DND-41 (cell line): ENCODE measurements around the gene TRIM69.
A peak's percentile ranks its signal among the peaks of the same experiment; 100 is the strongest.
"Not testable (repeated sequence)": the region's sequence is repeated elsewhere in the genome, so short reads cannot be mapped to it uniquely, and the experiment has no call there.

Source experiments
- ATAC-seq: fragments of 200-7000 bp; cut with Tn5 transposase; 3 replicates; pipeline ENCODE4 v1.9.1; 2021; ENCODE audit warnings: low read depth; ENCODE audit not compliant: insufficient read depth
- DNase-seq: peaks from one replicate; pipeline ENCODE4 v3.0.0-alpha.2; 2020
- H2AFZ ChIP-seq: 2 replicates; pipeline ENCODE4 v1.6.0; 2012; ENCODE audit warnings: low read depth, low read length
- H3K27ac ChIP-seq: 2 replicates; pipeline ENCODE4 v1.5.1; 2012; ENCODE audit warnings: low read length, inconsistent platforms
- H3K27me3 ChIP-seq: fragments of 200-600 bp; sonication (generic); 2 replicates; pipeline ENCODE4 v1.6.0; 2012; ENCODE audit warnings: low read length, mild to moderate bottlenecking, inconsistent platforms; ENCODE audit not compliant: insufficient read depth, poor library complexity
- H3K36me3 ChIP-seq: 2 replicates; pipeline ENCODE4 v1.5.1; 2012; ENCODE audit warnings: low read length, inconsistent platforms; ENCODE audit not compliant: insufficient read depth
- H3K4me1 ChIP-seq: 2 replicates; pipeline ENCODE4 v1.5.1; 2012; ENCODE audit warnings: mild to moderate bottlenecking, low read length; ENCODE audit not compliant: insufficient read depth
- H3K4me2 ChIP-seq: 2 replicates; pipeline ENCODE4 v1.6.0; 2012; ENCODE audit warnings: mild to moderate bottlenecking, moderate library complexity, low read length, inconsistent platforms; ENCODE audit not compliant: insufficient read depth
- H3K4me3 ChIP-seq, 2 experiments: fragments of 200-600 bp in 1 of 2; shearing (Covaris generic) in 1 of 2; 2 replicates each; pipeline ENCODE4 v1.5.1; 2012 to 2016; ENCODE audit warnings: inconsistent platforms in 2 of 2, low read length in 2 of 2, mild to moderate bottlenecking in 2 of 2, low read depth in 1 of 2, moderate library complexity in 1 of 2
- H3K79me2 ChIP-seq: 2 replicates; pipeline ENCODE4 v1.6.0; 2012; ENCODE audit warnings: low read length, inconsistent platforms; ENCODE audit not compliant: insufficient read depth
- H3K9ac ChIP-seq: 2 replicates; pipeline ENCODE4 v1.6.0; 2012; ENCODE audit warnings: low read depth, mild to moderate bottlenecking, inconsistent platforms, low read length, moderate library complexity
- H3K9me3 ChIP-seq: 2 replicates; pipeline ENCODE4 v1.5.1; 2012; ENCODE audit warnings: low read length, moderate library complexity, mild to moderate bottlenecking, inconsistent platforms; ENCODE audit not compliant: insufficient read depth, severe bottlenecking
- H4K20me1 ChIP-seq: 2 replicates; pipeline ENCODE4 v1.6.0; 2012; ENCODE audit warnings: low read length; ENCODE audit not compliant: insufficient read depth
- EZH2 ChIP-seq: IDR thresholded peaks from 3 replicates; pipeline ENCODE4 v1.6.1; 2012; ENCODE audit warnings: borderline replicate concordance, low read depth, mild to moderate bottlenecking, moderate library complexity, low read length, inconsistent platforms; ENCODE audit not compliant: severe bottlenecking
- TF ChIP-seq, protein P1 (sequence below): IDR thresholded peaks from 2 replicates; pipeline ENCODE4 v1.5.1; 2012; ENCODE audit warnings: borderline replicate concordance, low read length, moderate library complexity, mild to moderate bottlenecking; ENCODE audit not compliant: poor library complexity, severe bottlenecking; ENCODE audit errors: extremely low read depth

Gene TRIM69

DNA sequence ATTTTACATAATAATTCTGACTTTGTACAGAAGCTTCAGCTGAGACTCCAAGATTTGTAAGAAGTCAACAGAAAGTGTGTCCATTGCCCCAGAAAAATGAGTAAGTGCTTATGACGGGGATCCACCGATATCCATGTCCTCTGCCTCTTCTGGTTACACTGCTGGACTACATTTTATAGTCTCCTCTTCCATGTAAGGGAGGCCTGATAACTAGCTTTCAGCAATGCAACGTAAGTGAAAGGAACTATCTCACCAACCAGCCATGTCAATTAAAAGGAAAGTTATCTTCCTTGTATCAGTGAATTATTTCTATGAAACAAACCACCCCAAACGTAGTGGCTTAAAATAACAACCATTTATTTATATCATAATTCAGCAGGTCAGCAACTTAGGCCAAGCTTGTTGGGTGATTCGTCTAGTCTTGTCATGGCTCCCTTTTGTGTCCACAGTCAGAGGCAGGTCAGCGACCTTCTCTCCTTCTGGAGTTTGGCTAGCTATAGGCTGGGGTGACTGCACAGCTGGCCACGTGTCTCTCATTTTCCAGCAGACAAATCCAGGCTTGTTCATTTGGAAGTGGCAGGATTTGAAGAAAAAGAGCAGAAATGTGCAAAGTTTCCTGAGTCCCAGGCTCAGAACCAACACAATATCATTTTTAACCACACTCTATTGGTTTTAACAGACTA is 44.9 kb downstream of the TRIM69 start:
- DNase-seq (no peak), ATAC-seq (no peak)
- no peak overlapping the region for H3K4me2 ChIP-seq
- H4K20me1 ChIP-seq: no peaks in the 10 kb centered on the region
- H3K9me3 ChIP-seq: no peaks in the 10 kb centered on the region
- no peak overlapping the region for H2AFZ ChIP-seq
- no peaks in the 10 kb centered on the region for H3K27me3 ChIP-seq
- H3K4me3 ChIP-seq: no peak overlapping the region
- H3K79me2 ChIP-seq: no peaks in the 10 kb centered on the region
- H3K27ac ChIP-seq: no peak overlapping the region
- no peaks in the 10 kb centered on the region for H3K36me3 ChIP-seq
- TF ChIP-seq, protein P1, sequence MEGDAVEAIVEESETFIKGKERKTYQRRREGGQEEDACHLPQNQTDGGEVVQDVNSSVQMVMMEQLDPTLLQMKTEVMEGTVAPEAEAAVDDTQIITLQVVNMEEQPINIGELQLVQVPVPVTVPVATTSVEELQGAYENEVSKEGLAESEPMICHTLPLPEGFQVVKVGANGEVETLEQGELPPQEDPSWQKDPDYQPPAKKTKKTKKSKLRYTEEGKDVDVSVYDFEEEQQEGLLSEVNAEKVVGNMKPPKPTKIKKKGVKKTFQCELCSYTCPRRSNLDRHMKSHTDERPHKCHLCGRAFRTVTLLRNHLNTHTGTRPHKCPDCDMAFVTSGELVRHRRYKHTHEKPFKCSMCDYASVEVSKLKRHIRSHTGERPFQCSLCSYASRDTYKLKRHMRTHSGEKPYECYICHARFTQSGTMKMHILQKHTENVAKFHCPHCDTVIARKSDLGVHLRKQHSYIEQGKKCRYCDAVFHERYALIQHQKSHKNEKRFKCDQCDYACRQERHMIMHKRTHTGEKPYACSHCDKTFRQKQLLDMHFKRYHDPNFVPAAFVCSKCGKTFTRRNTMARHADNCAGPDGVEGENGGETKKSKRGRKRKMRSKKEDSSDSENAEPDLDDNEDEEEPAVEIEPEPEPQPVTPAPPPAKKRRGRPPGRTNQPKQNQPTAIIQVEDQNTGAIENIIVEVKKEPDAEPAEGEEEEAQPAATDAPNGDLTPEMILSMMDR: no peak
- no peak for TF ChIP-seq EZH2
- H3K9ac ChIP-seq: no peak overlapping the region
- H3K4me1 ChIP-seq: peaks cover 10% of the 10 kb centered on the region

DNA sequence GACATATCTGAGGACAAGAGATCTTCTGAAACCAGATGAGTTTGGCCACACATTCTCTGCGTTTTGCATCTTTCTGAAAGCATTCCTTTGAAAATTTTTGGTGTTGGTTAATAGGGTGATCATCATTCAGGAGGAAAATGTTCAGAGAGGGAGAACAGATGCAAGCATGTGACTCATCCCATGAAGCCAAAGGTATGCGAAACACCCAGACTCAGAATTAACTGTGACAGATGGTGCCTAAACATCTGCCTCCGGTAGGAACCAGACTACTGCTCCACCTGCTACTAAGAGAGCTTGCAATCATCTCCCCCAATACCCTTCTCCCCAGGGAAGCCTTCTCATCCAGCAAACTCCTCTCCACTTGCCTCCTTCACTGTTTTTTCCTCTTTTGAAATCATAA is 46.2 kb downstream of the TRIM69 start:
- Histone ChIP-seq H3K4me1 (peaks cover 10% of the 10 kb centered on the region), H3K27me3 (no peaks in the 10 kb centered on the region), H3K36me3 (no peaks in the 10 kb centered on the region), H3K9me3 (no peaks in the 10 kb centered on the region), H2AFZ (no peak overlapping the region), H3K9ac (no peak overlapping the region), H3K4me3 (no peak overlapping the region), H3K4me2 (no peak overlapping the region), H3K79me2 (no peaks in the 10 kb centered on the region), H3K27ac (no peak overlapping the region), H4K20me1 (no peaks in the 10 kb centered on the region)
- TF ChIP-seq EZH2: no peak
- TF ChIP-seq, protein P1: no peak
- ATAC-seq (no peak), DNase-seq (no peak)

DNA sequence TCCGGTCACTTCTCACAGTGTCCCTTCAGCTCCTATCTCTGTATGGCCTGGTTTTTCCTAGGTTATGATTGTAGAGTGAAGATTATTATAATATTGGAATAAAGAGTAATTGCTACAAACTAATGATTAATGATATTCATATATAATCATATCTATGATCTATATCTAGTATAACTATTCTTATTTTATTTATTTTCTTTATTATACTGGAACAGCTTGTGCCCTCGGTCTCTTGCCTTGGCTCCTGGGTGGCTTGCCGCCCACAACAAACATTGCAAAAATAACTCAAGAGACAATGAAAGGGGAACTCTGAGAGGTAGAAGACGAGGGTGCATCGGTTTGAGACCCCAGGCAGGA is 48.6 kb downstream of the TRIM69 start:
- H3K4me1 ChIP-seq: peaks cover 19% of the 10 kb centered on the region
- not testable (repeated sequence) for H2AFZ ChIP-seq, H3K9me3 ChIP-seq, DNase-seq, H3K79me2 ChIP-seq, H3K36me3 ChIP-seq, ATAC-seq, H3K27me3 ChIP-seq, H4K20me1 ChIP-seq, H3K27ac ChIP-seq
- peak overlapping the region; percentile 53; the same call in 1 of the 2 replicates for H3K4me2 ChIP-seq
- peak overlapping the region in 1 of 2 experiments; percentile 51; a peak in 1 of 4 replicates for H3K4me3 ChIP-seq
- H3K9ac ChIP-seq: 0 out of 2 replicates have a peak overlapping the region, but pooled peaks have one; percentile 48

DNA sequence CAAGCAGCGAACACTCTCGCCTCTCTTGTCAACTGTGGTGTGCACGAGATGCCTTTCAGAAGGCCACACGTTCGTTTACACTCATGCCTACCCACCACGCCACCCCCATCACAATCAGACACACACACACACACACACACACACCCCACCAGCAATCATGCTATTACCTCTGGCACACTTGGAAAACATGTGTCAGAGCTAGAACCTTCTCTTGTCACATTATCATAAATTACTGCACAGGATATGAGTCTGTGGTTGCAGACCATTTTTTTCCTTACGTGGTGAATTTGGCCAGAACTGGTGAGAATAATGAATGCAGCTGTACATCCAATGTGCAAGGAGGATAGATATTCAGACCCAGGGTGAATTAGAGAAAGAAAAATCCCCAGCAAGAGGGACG is 52.4 kb downstream of the TRIM69 start:
- no peaks in the 10 kb centered on the region for H3K36me3 ChIP-seq
- TF ChIP-seq, protein P1: no peak
- no peak for TF ChIP-seq EZH2
- H2AFZ ChIP-seq: no peak overlapping the region
- no peak overlapping the region for H3K9ac ChIP-seq
- no peaks in the 10 kb centered on the region for H4K20me1 ChIP-seq
- H3K9me3 ChIP-seq: no peaks in the 10 kb centered on the region
- H3K4me1 ChIP-seq: peaks cover 19% of the 10 kb centered on the region
- DNase-seq (peak; percentile 12), ATAC-seq (peak; percentile 52)
- no peaks in the 10 kb centered on the region for H3K27me3 ChIP-seq
- no peak overlapping the region for H3K4me2 ChIP-seq
- no peak overlapping the region for H3K4me3 ChIP-seq
- H3K27ac ChIP-seq: 0 out of 2 replicates have a peak overlapping the region, but pooled peaks have one; percentile 32
- H3K79me2 ChIP-seq: no peaks in the 10 kb centered on the region
